Amniotic stem cell (primary cell): ENCODE data around the gene NLRP11.
"Not testable (repeated sequence)": the region's sequence is repeated elsewhere in the genome, so short reads cannot be mapped to it uniquely, and the experiment has no call there.

Experiments
- DNase-seq: peaks from one replicate; lab custom pipeline; 2025; lab: John Stamatoyannopoulos, UW

The NLRP11 gene

GRCh38 chr19:55778331-55778730 is 53.5 kb downstream of the NLRP11 start:
- DNase-seq: no peak

GRCh38 chr19:55777528-55777927 is 54.3 kb downstream of the NLRP11 start:
- DNase-seq: no peak

GRCh38 chr19:55769632-55770031 is 62.2 kb downstream of the NLRP11 start:
- DNase-seq: not testable (repeated sequence)

- DNase-seq: not testable (repeated sequence)
Measured at GRCh38 chr19:55768818-55769217, 63.0 kb downstream of the NLRP11 start, which contains the start of gene RFPL4AL1. Gene RFPL4AL1 (plus strand): TSS chr19:55769118. CDS start chr19:55771805, 2,687 bp downstream.

GRCh38 chr19:55766466-55766865 is 65.3 kb downstream of the NLRP11 start:
- no peak for DNase-seq

GRCh38 chr19:55758797-55759196 is 73.0 kb downstream of the NLRP11 start, which contains the start of gene RFPL4A:
Gene RFPL4A (plus strand): TSS chr19:55759097. CDS start chr19:55761801, 2,704 bp downstream.
- DNase-seq: not testable (repeated sequence)

GRCh38 chr19:55756808-55757207 is 75.0 kb downstream of the NLRP11 start:
- DNase-seq: not testable (repeated sequence)

GRCh38 chr19:55753401-55753800 is 78.4 kb downstream of the NLRP11 start:
- DNase-seq: no peak

- no peak for DNase-seq
Measured at GRCh38 chr19:55750715-55751114, 81.1 kb downstream of the NLRP11 start.

GRCh38 chr19:55738302-55738701 is 93.5 kb downstream of the NLRP11 start, which contains the start of gene NLRP9:
Gene NLRP9 (minus strand): TSS chr19:55738402. CDS start chr19:55738374, 28 bp downstream.
- DNase-seq: no peak
